ENCODE results near the gene AQP11. TPM values are rescaled to one million over a fixed set of nuclear protein-coding genes. Genes with fewer than 3 reads are reported as not detected.

Gene AQP11
- total RNA-seq, 1 donor from 2014 or later = 0.75 TPM

- H3K36me3 ChIP-seq (ENCODE audit: control insufficient read depth, insufficient read depth, low read length) = no peaks in the 10 kb centered on the region
- DNase-seq (ENCODE audit: low read depth) = no peak
- peak overlapping the region; percentile 85 for H3K4me3 ChIP-seq (ENCODE audit: low read depth, low read length)
- TF ChIP-seq, protein P1, sequence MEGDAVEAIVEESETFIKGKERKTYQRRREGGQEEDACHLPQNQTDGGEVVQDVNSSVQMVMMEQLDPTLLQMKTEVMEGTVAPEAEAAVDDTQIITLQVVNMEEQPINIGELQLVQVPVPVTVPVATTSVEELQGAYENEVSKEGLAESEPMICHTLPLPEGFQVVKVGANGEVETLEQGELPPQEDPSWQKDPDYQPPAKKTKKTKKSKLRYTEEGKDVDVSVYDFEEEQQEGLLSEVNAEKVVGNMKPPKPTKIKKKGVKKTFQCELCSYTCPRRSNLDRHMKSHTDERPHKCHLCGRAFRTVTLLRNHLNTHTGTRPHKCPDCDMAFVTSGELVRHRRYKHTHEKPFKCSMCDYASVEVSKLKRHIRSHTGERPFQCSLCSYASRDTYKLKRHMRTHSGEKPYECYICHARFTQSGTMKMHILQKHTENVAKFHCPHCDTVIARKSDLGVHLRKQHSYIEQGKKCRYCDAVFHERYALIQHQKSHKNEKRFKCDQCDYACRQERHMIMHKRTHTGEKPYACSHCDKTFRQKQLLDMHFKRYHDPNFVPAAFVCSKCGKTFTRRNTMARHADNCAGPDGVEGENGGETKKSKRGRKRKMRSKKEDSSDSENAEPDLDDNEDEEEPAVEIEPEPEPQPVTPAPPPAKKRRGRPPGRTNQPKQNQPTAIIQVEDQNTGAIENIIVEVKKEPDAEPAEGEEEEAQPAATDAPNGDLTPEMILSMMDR (IDR thresholded peaks at IDR 0.05; ENCODE audit: insufficient read depth, low read length, poor library complexity, severe bottlenecking) = no peak
- H3K27me3 ChIP-seq (ENCODE audit: control insufficient read depth, insufficient read depth, low read length) = no peaks in the 10 kb centered on the region
These were observed 47.1 kb downstream of the AQP11 start for GRCh38 chr11:77636731-77637344.

DNA sequence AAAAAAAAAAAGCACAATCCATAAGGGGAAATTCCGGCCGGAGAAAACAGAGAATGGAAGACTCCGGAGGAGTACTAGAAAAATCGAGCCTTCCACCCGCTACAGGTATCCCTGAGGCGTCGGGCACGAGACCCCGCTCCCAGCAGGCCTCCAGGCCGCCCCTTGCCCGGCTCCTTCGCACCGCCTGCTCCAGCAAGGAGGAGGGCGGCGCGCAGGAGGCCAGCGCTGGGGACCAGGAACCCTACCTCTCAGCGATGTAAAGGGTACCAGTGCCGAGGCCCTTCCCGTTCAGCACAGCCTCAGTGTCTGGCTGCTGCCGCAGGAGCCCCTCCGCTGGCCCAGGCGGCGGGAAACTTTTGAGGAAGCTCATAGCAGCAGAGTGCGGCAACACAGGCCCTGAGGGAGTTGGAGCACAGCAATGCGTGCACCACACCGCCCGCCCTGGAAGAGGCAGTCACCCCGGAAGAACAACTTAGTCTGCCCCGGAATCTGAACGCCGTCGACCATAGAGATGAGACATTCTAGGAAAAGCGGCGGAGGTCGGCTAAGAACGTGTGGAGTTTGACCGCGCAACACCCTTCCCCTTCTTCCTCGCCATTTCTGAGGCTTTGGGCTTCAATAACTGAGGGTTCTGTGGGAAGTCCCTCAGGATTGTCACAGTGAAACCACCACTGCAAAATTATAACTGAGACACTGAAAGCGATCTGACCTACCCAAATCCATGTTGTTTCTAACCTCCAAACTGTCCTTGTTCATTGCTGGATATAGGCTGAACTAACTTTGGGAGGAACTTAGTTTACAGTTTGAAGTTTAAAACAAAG lies 47.8 kb downstream of the AQP11 start, which contains the start of gene CLNS1A:
Gene CLNS1A, minus strand, starts transcription at position 450 of the 821 bp plus-strand sequence. Its CDS starts 80 bp downstream, at position 370.
- Histone ChIP-seq H3K4me3 (ENCODE audit: low read depth, low read length) (peak within 1 kb of the TSS; percentile 85), H3K36me3 (ENCODE audit: control insufficient read depth, insufficient read depth, low read length) (no peaks in the 10 kb centered on the region), H3K27me3 (ENCODE audit: control insufficient read depth, insufficient read depth, low read length) (no peaks in the 10 kb centered on the region)
- DNase-seq (ENCODE audit: low read depth) = peak; percentile 70
- TF ChIP-seq, protein P1 (IDR thresholded peaks at IDR 0.05; ENCODE audit: insufficient read depth, low read length, poor library complexity, severe bottlenecking) = no peak

GRCh38 chr11:77642228-77642627 lies 52.5 kb downstream of the AQP11 start:
- Histone ChIP-seq H3K4me3 (ENCODE audit: low read depth, low read length) (no peak overlapping the region), H3K36me3 (ENCODE audit: control insufficient read depth, insufficient read depth, low read length) (no peaks in the 10 kb centered on the region), H3K27me3 (ENCODE audit: control insufficient read depth, insufficient read depth, low read length) (no peaks in the 10 kb centered on the region)
- DNase-seq (ENCODE audit: low read depth) = no peak
- TF ChIP-seq, protein P1 (IDR thresholded peaks at IDR 0.05; ENCODE audit: insufficient read depth, low read length, poor library complexity, severe bottlenecking) = no peak

GRCh38 chr11:77644887-77645286 lies 55.1 kb downstream of the AQP11 start:
- Histone ChIP-seq H3K27me3 (ENCODE audit: control insufficient read depth, insufficient read depth, low read length) (no peaks in the 10 kb centered on the region), H3K4me3 (ENCODE audit: low read depth, low read length) (no peak overlapping the region), H3K36me3 (ENCODE audit: control insufficient read depth, insufficient read depth, low read length) (no peaks in the 10 kb centered on the region)
- TF ChIP-seq, protein P1 (IDR thresholded peaks at IDR 0.05; ENCODE audit: insufficient read depth, low read length, poor library complexity, severe bottlenecking) = no peak
- no peak for DNase-seq (ENCODE audit: low read depth)

DNA sequence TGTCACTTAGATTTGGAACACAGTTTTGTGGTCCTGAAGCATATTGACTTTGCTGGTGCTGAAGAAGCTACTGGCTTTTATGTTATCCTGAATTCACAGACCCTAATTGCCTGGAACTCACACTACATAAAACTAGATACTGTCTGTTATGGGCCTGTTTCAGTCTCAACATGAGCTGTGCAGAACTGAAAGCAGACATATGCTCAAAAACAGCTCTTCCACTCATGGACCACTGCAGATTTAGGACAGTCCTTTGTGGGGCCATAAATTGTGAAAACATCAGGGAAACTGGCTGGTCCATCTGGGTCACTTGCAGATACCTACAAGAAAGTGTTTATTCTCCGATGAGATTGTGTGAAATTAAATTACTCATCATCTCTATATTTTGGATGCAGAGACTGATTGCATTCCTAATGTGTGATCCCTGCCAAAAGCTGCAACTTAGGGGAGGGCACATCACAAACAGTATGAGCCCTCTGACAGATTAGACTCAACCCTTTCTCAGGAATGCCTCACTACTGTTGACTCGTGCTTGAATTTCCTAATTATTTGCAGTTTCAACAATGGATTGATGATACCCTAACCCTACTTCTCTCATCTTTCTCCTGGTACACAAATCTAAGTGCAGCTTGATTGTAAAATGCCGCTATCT lies 58.0 kb downstream of the AQP11 start:
- no peak for DNase-seq (ENCODE audit: low read depth)
- TF ChIP-seq, protein P1 (IDR thresholded peaks at IDR 0.05; ENCODE audit: insufficient read depth, low read length, poor library complexity, severe bottlenecking) = no peak
- Histone ChIP-seq H3K36me3 (ENCODE audit: control insufficient read depth, insufficient read depth, low read length) (no peaks in the 10 kb centered on the region), H3K4me3 (ENCODE audit: low read depth, low read length) (no peak overlapping the region), H3K27me3 (ENCODE audit: control insufficient read depth, insufficient read depth, low read length) (no peaks in the 10 kb centered on the region)

Measured in kidney epithelial cell (primary cell).